ENCODE data around the gene NTRK2. TPM values are rescaled to one million over a fixed set of nuclear protein-coding genes. Genes with fewer than 3 reads are reported as not detected.
A peak's percentile ranks its signal among the peaks of the same experiment; 100 is the strongest.

The NTRK2 gene
- total RNA-seq, 1 donor from 2014 or later, result 4.6 TPM

DNA sequence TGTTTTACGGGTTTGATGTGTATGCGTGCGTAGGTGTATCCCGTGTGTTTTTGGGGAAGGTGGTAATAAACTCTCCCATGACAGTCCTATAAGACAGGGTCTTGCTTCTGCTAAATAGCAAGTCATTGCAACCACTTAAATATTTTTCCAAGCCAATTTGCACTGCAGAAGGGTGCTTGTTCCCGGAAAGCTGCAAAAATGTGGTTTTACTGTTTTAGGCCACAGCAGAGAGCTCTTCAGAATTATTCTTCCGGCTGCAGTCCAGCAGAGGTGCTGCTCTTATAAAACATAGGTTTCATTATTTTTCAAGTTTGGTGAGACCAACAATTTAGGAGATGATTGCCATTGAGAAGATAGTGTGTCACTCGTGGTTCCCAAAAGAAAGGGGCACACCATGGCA, 192.8 kb downstream of the NTRK2 start:
- Histone ChIP-seq H3K4me1 (ENCODE audit: insufficient read depth, low read length) (peaks cover 9% of the 10 kb centered on the region), H3K9ac (ENCODE audit: low read length) (no peak overlapping the region), H4K20me1 (ENCODE audit: insufficient read depth, low read length) (no peaks in the 10 kb centered on the region), H3K27me3 (ENCODE audit: insufficient read depth, low read length) (peaks cover 4% of the 10 kb centered on the region), H2AFZ (ENCODE audit: low read depth, low read length) (no peak overlapping the region), H3K4me3 (ENCODE audit: insufficient read depth, low read depth, low read length) (no peak overlapping the region), H3K9me3 (ENCODE audit: insufficient read depth, low read depth, low read length) (no peaks in the 10 kb centered on the region), H3K36me3 (ENCODE audit: insufficient read depth, low read length) (no peaks in the 10 kb centered on the region), H3K4me2 (ENCODE audit: low read length) (no peak overlapping the region), H3K79me2 (ENCODE audit: insufficient read depth, low read length) (no peaks in the 10 kb centered on the region), H3K27ac (ENCODE audit: low read depth, low read length) (no peak overlapping the region)
- no peak for DNase-seq (ENCODE audit: low read depth)
- TF ChIP-seq CTCF (IDR thresholded peaks at IDR 0.05; ENCODE audit: insufficient read depth, low read depth, low read length) (no peak), EZH2 (IDR thresholded peaks at IDR 0.05; ENCODE audit: insufficient read depth, low read length) (no peak)
- peaks cover 22% of the 10 kb centered on the region for H3K4me1 Mint-ChIP-seq (ENCODE audit: low read depth, unreplicated experiment)
- H3K9me3 Mint-ChIP-seq (ENCODE audit: unreplicated experiment), result peaks cover 1% of the 10 kb centered on the region
- no peak overlapping the region for H3K4me3 Mint-ChIP-seq (ENCODE audit: unreplicated experiment)
- peak overlapping the region; percentile 8 for H3K27ac Mint-ChIP-seq (ENCODE audit: unreplicated experiment)
- no peak for FAIRE-seq
- no peaks in the 10 kb centered on the region for H3K36me3 Mint-ChIP-seq (ENCODE audit: low read depth, unreplicated experiment)
- no peaks in the 10 kb centered on the region for H3K27me3 Mint-ChIP-seq (ENCODE audit: low read depth, unreplicated experiment)

- Histone ChIP-seq H3K9ac (ENCODE audit: low read length) (no peak overlapping the region), H4K20me1 (ENCODE audit: insufficient read depth, low read length) (no peaks in the 10 kb centered on the region), H3K9me3 (ENCODE audit: insufficient read depth, low read depth, low read length) (no peaks in the 10 kb centered on the region), H3K27me3 (ENCODE audit: insufficient read depth, low read length) (peaks cover 4% of the 10 kb centered on the region), H3K4me1 (ENCODE audit: insufficient read depth, low read length) (peaks cover 9% of the 10 kb centered on the region), H3K36me3 (ENCODE audit: insufficient read depth, low read length) (no peaks in the 10 kb centered on the region), H2AFZ (ENCODE audit: low read depth, low read length) (peak overlapping the region; percentile 19), H3K79me2 (ENCODE audit: insufficient read depth, low read length) (no peaks in the 10 kb centered on the region), H3K4me3 (ENCODE audit: insufficient read depth, low read depth, low read length) (no peak overlapping the region), H3K27ac (ENCODE audit: low read depth, low read length) (no peak overlapping the region), H3K4me2 (ENCODE audit: low read length) (no peak overlapping the region)
- H3K27me3 Mint-ChIP-seq (ENCODE audit: low read depth, unreplicated experiment), result no peaks in the 10 kb centered on the region
- peak overlapping the region; percentile 8 for H3K27ac Mint-ChIP-seq (ENCODE audit: unreplicated experiment)
- H3K4me1 Mint-ChIP-seq (ENCODE audit: low read depth, unreplicated experiment), result peaks cover 22% of the 10 kb centered on the region
- peaks cover 1% of the 10 kb centered on the region for H3K9me3 Mint-ChIP-seq (ENCODE audit: unreplicated experiment)
- no peaks in the 10 kb centered on the region for H3K36me3 Mint-ChIP-seq (ENCODE audit: low read depth, unreplicated experiment)
- DNase-seq (ENCODE audit: low read depth) (peak; percentile 54), FAIRE-seq (no peak)
- no peak overlapping the region for H3K4me3 Mint-ChIP-seq (ENCODE audit: unreplicated experiment)
- TF ChIP-seq CTCF (IDR thresholded peaks at IDR 0.05; ENCODE audit: insufficient read depth, low read depth, low read length), result no peak
- TF ChIP-seq EZH2 (IDR thresholded peaks at IDR 0.05; ENCODE audit: insufficient read depth, low read length), result no peak
These were observed 193.3 kb downstream of the NTRK2 start for GRCh38 chr9:84862810-84863287.

DNA sequence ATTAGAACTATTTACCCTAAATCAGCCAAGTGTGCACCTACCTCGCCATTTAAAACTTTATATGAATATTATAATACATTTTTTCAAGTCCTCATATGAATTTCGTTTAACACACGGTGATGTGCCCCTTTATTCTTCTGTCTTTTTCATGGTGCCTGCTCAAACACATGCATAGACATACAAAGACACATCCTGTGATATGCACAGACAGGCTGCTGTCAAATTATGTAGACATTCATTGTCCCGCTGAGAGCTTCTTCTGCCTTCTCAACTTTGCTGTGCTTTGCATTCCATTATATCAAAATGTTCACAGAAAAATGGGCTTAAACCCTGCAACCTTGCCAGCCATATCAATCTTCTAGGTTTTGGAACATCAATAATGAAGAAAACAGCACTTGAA, 193.8 kb downstream of the NTRK2 start:
- TF ChIP-seq CTCF (IDR thresholded peaks at IDR 0.05; ENCODE audit: insufficient read depth, low read depth, low read length) (no peak), EZH2 (IDR thresholded peaks at IDR 0.05; ENCODE audit: insufficient read depth, low read length) (no peak)
- no peak overlapping the region for H3K27ac ChIP-seq (ENCODE audit: low read depth, low read length)

More for the DNA sequence above, 193.8 kb downstream of the NTRK2 start:
- Histone ChIP-seq H3K4me1 (ENCODE audit: insufficient read depth, low read length) (peaks cover 9% of the 10 kb centered on the region), H3K79me2 (ENCODE audit: insufficient read depth, low read length) (no peaks in the 10 kb centered on the region), H4K20me1 (ENCODE audit: insufficient read depth, low read length) (no peaks in the 10 kb centered on the region), H3K36me3 (ENCODE audit: insufficient read depth, low read length) (no peaks in the 10 kb centered on the region), H3K9ac (ENCODE audit: low read length) (no peak overlapping the region), H3K9me3 (ENCODE audit: insufficient read depth, low read depth, low read length) (no peaks in the 10 kb centered on the region), H2AFZ (ENCODE audit: low read depth, low read length) (no peak overlapping the region), H3K4me2 (ENCODE audit: low read length) (no peak overlapping the region), H3K4me3 (ENCODE audit: insufficient read depth, low read depth, low read length) (no peak overlapping the region), H3K27me3 (ENCODE audit: insufficient read depth, low read length) (peaks cover 4% of the 10 kb centered on the region)
- peaks cover 22% of the 10 kb centered on the region for H3K4me1 Mint-ChIP-seq (ENCODE audit: low read depth, unreplicated experiment)
- no peaks in the 10 kb centered on the region for H3K36me3 Mint-ChIP-seq (ENCODE audit: low read depth, unreplicated experiment)
- peaks cover 1% of the 10 kb centered on the region for H3K9me3 Mint-ChIP-seq (ENCODE audit: unreplicated experiment)
- FAIRE-seq, result no peak
- no peaks in the 10 kb centered on the region for H3K27me3 Mint-ChIP-seq (ENCODE audit: low read depth, unreplicated experiment)
- no peak for DNase-seq (ENCODE audit: low read depth)
- H3K27ac Mint-ChIP-seq (ENCODE audit: unreplicated experiment), result no peak overlapping the region
- no peak overlapping the region for H3K4me3 Mint-ChIP-seq (ENCODE audit: unreplicated experiment)
